ENCODE measurements around the gene CSNK2A1.

CSNK2A1 gene

GRCh38 chr20:427401-427800 is 116.2 kb downstream of the CSNK2A1 start:
- DNase-seq (ENCODE audit: low spot score): no peak
- TF ChIP-seq, protein P1, sequence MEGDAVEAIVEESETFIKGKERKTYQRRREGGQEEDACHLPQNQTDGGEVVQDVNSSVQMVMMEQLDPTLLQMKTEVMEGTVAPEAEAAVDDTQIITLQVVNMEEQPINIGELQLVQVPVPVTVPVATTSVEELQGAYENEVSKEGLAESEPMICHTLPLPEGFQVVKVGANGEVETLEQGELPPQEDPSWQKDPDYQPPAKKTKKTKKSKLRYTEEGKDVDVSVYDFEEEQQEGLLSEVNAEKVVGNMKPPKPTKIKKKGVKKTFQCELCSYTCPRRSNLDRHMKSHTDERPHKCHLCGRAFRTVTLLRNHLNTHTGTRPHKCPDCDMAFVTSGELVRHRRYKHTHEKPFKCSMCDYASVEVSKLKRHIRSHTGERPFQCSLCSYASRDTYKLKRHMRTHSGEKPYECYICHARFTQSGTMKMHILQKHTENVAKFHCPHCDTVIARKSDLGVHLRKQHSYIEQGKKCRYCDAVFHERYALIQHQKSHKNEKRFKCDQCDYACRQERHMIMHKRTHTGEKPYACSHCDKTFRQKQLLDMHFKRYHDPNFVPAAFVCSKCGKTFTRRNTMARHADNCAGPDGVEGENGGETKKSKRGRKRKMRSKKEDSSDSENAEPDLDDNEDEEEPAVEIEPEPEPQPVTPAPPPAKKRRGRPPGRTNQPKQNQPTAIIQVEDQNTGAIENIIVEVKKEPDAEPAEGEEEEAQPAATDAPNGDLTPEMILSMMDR (IDR thresholded peaks at IDR 0.05; ENCODE audit: extremely low read depth, missing control alignments): no peak

DNA sequence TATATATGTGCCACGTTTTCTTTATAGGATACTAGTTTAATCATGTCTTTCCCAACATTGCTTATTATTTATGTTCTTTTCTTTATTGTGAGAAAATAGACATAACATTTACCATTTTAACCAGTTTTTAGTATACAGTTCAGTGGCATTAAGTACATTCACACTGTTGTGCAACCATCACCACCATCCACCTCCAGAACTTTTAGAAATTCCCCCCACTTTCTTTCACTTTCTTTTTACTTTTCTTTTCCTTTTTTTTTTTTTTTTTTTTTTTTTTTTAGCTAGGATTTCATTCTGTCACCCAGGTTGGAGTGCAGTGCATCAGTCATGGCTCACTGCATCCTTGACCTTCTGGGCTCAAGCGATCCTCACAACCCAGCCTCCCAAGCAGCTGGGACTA is 117.0 kb downstream of the CSNK2A1 start:
- TF ChIP-seq, protein P1 (IDR thresholded peaks at IDR 0.05; ENCODE audit: extremely low read depth, missing control alignments): no peak
- no peak for DNase-seq (ENCODE audit: low spot score)
